Heart right ventricle (tissue), 16 donors: ENCODE measurements around the gene OSBP. TPM values are rescaled to one million over a fixed set of nuclear protein-coding genes. Genes with fewer than 3 reads are reported as not detected.

Experiments used
- ATAC-seq, 8 donors: fragments of 200-7000 bp; cut with Tn5 transposase; one replicate each; pipeline ENCODE4 v1.9.1; 2020; ENCODE audit warnings: mild to moderate bottlenecking in 8 of 8, moderate library complexity in 8 of 8, moderate number of reproducible peaks in 1 of 8
- DNase-seq, 2 donors: peaks; one replicate each; pipeline ENCODE4 v3.0.0-alpha.2; 2020
- H3K27ac ChIP-seq, 10 donors: fragments of 200-600 bp; sonication (generic) in 2 of 10; one replicate each; pipeline versions ENCODE4 v1.5.0 to v1.8.0; 2020 to 2022; ENCODE audit warnings: mild to moderate bottlenecking in 3 of 10
- H3K27me3 ChIP-seq, 7 donors: fragments of 200-600 bp; one replicate each; pipeline ENCODE4 v1.8.0; 2021 to 2022; ENCODE audit warnings: mild to moderate bottlenecking in 2 of 7
- H3K36me3 ChIP-seq, 9 donors: fragments of 200-600 bp; sonication (generic) in 1 of 9; one replicate each; pipeline versions ENCODE4 v1.5.0 to v1.8.0; 2020 to 2022; ENCODE audit warnings: mild to moderate bottlenecking in 2 of 9
- H3K4me1 ChIP-seq, 9 donors: fragments of 200-600 bp; sonication (generic) in 1 of 9; one replicate each; pipeline versions ENCODE4 v1.5.0 to v1.8.0; 2020 to 2022; ENCODE audit warnings: mild to moderate bottlenecking in 4 of 9
- H3K4me3 ChIP-seq, 10 donors: fragments of 200-600 bp; sonication (generic) in 2 of 10; one replicate each; pipeline versions ENCODE4 v1.5.0 to v1.8.0; 2020 to 2022; ENCODE audit warnings: mild to moderate bottlenecking in 7 of 10, moderate library complexity in 2 of 10
- H3K9me3 ChIP-seq, 11 donors: fragments of 200-600 bp in 10 of 11; sonication (generic) in 2 of 11; one replicate each; pipeline versions ENCODE4 v1.5.0 to v1.8.0; 2013 to 2022; ENCODE audit warnings: mild to moderate bottlenecking in 2 of 11, control low read depth in 1 of 11, moderate library complexity in 1 of 11
- WGBS, 2 donors: extraction: QIAGEN DNeasy Blood & Tissue Kit; methylation state at CpG; one replicate each; pipeline ENCODE4 v1.1.7; 2013; ENCODE audit warnings: inconsistent platforms in 1 of 2; 5-methylcytosine and 5-hydroxymethylcytosine counted together
- intact Hi-C, 10 donors: fragments of 100-400 bp; cut with DNase I; formaldehyde crosslinking; loops; one replicate each; pipeline versions ENCODE4 v1.11.1 to v1.14.2; 2022
- long read RNA-seq, 3 donors: library from polyadenylated mRNA; unstranded; transcript quantifications; one replicate each; pipeline ENCODE4 v2.0.0, GENCODE V29; 2020 to 2021
- polyA plus RNA-seq, 2 donors: library from polyadenylated mRNA; stranded (reverse); fragments of 200-250 nt; gene quantifications; one replicate each; pipeline ENCODE4 v1.2.3, GENCODE V29; 2013
- total RNA-seq, 10 donors: library from RNA; stranded (reverse); fragmentation: NEBNext Ultra II Directional in 3 of 10; extraction: Animal tissue kit (Norgen Biotek cat#: 25700) in 3 of 10; gene quantifications; one replicate each; pipeline versions ENCODE4 v1.2.1 to v1.2.4, GENCODE V29; 2021 to 2023
- TF ChIP-seq, protein P1 (sequence below), 9 donors: fragments of 200-600 bp; sonication (generic) in 2 of 9; IDR thresholded peaks; one replicate each; pipeline versions ENCODE4 v1.5.0 to v1.8.0; 2021 to 2022; ENCODE audit warnings: antibody characterized with exemption in 9 of 9, mild to moderate bottlenecking in 5 of 9, moderate library complexity in 1 of 9
- donor health status: Arrhythmogenic right ventricular cardiomyopathy.
- donor health status: ischemic (EF 13 %, LVEDD 7.1; RV severe dilation, severe dysfunction).
- donor health status: healthy with polysubstance abuse.
- donor health status: DM: no; HTN: yes; CAD: no.
- donor health status: DM: no; HTN: no; CAD: no.
- donor health status: ischemic (EF 25% LVEDD 6.9; RV normal size, moderate dysfunction).
- donor health status: ischemic (EF 25% LVEDD 5.7; RV mildly dilated, moderate dysfunction).
- donor health status: healthy.
- donor health status: DM: yes; HTN: yes; CAD: no.
- donor health status: Ischemic cardiomyopathy.
- donor health status: ischemic (EF 35%, LVEDD 5.7; RV mildly dilated, moderate dysfunction).
- donor health status: nonischemic (EF 11% LVEDD 7.7; RV severe dilation, severe dysfunction).
- donor health status: DM: yes; HTN: yes; CAD: no.
- donor health status: PGD.
- donor health status: ischemic (EF 29% LVEDD 5.4; RV normal size, mild dysfunction).
- donor health status: nonischemic (EF 23%, LVEDD 6.1; RV moderate dilation, normal function).

The OSBP gene, protein sequence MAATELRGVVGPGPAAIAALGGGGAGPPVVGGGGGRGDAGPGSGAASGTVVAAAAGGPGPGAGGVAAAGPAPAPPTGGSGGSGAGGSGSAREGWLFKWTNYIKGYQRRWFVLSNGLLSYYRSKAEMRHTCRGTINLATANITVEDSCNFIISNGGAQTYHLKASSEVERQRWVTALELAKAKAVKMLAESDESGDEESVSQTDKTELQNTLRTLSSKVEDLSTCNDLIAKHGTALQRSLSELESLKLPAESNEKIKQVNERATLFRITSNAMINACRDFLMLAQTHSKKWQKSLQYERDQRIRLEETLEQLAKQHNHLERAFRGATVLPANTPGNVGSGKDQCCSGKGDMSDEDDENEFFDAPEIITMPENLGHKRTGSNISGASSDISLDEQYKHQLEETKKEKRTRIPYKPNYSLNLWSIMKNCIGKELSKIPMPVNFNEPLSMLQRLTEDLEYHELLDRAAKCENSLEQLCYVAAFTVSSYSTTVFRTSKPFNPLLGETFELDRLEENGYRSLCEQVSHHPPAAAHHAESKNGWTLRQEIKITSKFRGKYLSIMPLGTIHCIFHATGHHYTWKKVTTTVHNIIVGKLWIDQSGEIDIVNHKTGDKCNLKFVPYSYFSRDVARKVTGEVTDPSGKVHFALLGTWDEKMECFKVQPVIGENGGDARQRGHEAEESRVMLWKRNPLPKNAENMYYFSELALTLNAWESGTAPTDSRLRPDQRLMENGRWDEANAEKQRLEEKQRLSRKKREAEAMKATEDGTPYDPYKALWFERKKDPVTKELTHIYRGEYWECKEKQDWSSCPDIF
- total RNA-seq (10 to 100 TPM; 30.2 to 46.8 (median 39.3) TPM), polyA plus RNA-seq (10 to 100 TPM; 11.2 to 13.8 TPM)
- long read RNA-seq, donor 1, full-length matches to known transcripts = 93 of 120 reads
- long read RNA-seq, donor 1, partial matches to known transcripts = 17 of 120 reads
- long read RNA-seq, donor 1, other reads (novel, unspliced or antisense) = 10 of 120 reads
- long read RNA-seq, donor 2, full-length matches to known transcripts = 128 of 167 reads
- long read RNA-seq, donor 2, partial matches to known transcripts = 23 of 167 reads
- long read RNA-seq, donor 2, other reads (novel, unspliced or antisense) = 16 of 167 reads
- long read RNA-seq, donor 3, partial matches to known transcripts = 21 of 22 reads
- long read RNA-seq, donor 3, other reads (novel, unspliced or antisense) = 1 of 22 reads

- intact Hi-C loops = loop anchor here in 8 of 10 donors (1.0 to 10.0 kb wide), 6 partner anchors 51 to 64 kb away; partner anchors contain the start of gene PATL1 (in 6 of the 8)
- Histone ChIP-seq H3K4me1 (peaks cover 0 to 47% (median 42%) of the 10 kb centered on the region in 9 donors), H3K27ac (peak within 1 kb of the TSS; percentile 71 to 97 (median 92)), H3K4me3 (peak within 1 kb of the TSS; percentile 66 to 93 (median 86)), H3K27me3 (no peaks in the 10 kb centered on the region), H3K9me3 (no peaks in the 10 kb centered on the region), H3K36me3 (peaks cover 0 to 11% (median 0%) of the 10 kb centered on the region in 9 donors)
- peak; percentile 97 to 100 for DNase-seq
- TF ChIP-seq, protein P1, sequence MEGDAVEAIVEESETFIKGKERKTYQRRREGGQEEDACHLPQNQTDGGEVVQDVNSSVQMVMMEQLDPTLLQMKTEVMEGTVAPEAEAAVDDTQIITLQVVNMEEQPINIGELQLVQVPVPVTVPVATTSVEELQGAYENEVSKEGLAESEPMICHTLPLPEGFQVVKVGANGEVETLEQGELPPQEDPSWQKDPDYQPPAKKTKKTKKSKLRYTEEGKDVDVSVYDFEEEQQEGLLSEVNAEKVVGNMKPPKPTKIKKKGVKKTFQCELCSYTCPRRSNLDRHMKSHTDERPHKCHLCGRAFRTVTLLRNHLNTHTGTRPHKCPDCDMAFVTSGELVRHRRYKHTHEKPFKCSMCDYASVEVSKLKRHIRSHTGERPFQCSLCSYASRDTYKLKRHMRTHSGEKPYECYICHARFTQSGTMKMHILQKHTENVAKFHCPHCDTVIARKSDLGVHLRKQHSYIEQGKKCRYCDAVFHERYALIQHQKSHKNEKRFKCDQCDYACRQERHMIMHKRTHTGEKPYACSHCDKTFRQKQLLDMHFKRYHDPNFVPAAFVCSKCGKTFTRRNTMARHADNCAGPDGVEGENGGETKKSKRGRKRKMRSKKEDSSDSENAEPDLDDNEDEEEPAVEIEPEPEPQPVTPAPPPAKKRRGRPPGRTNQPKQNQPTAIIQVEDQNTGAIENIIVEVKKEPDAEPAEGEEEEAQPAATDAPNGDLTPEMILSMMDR (IDR thresholded peaks at IDR 0.05) = peak in 2 of 9 donors; percentile 0 to 27
- peak; percentile 93 to 97 (median 94) for ATAC-seq
- 0% methylated on average over 54 to 55 of the region's 55 CpGs for WGBS, 2 donors
These were observed at the start of gene OSBP for GRCh38 chr11:59615637-59616395. Gene OSBP (minus strand): TSS chr11:59615774. CDS start chr11:59615664, 110 bp downstream.

- Histone ChIP-seq H3K36me3 (peaks cover 4 to 100% (median 67%) of the 10 kb centered on the region in 9 donors), H3K4me1 (peaks cover 0 to 45% (median 19%) of the 10 kb centered on the region in 9 donors), H3K9me3 (no peaks in the 10 kb centered on the region), H3K27ac (peak overlapping the region in 1 of 10 donors; percentile 3), H3K4me3 (no peak overlapping the region), H3K27me3 (no peaks in the 10 kb centered on the region)
- WGBS, 2 donors = 69 to 81% methylated on average over 1 of the region's 1 CpG
- ATAC-seq = no peak
- no peak for DNase-seq
- intact Hi-C loops = loop anchor here in 2 of 10 donors (10.0 kb wide), 2 partner anchors 86 to 144 kb away; no protein-coding TSS in a partner anchor
- TF ChIP-seq, protein P1 (IDR thresholded peaks at IDR 0.05) = no peak
These were observed 45.0 kb upstream of the OSBP start for GRCh38 chr11:59660621-59661020.

- H3K36me3 ChIP-seq = peaks cover 4 to 100% (median 68%) of the 10 kb centered on the region in 9 donors
These were observed 44.4 kb upstream of the OSBP start for GRCh38 chr11:59659981-59660380.

More at GRCh38 chr11:59659981-59660380, 44.4 kb upstream of the OSBP start:
- no peaks in the 10 kb centered on the region for H3K27me3 ChIP-seq
- WGBS, 2 donors = 59 to 60% methylated on average over 2 of the region's 2 CpGs
- DNase-seq = no peak
- H3K4me1 ChIP-seq = peaks cover 0 to 43% (median 19%) of the 10 kb centered on the region in 9 donors
- TF ChIP-seq, protein P1 (IDR thresholded peaks at IDR 0.05) = no peak
- H3K4me3 ChIP-seq = no peak overlapping the region
- intact Hi-C loops = loop anchor here in 3 of 10 donors (10.0 kb wide), 3 partner anchors 65 to 145 kb away; no protein-coding TSS in a partner anchor
- peak overlapping the region in 1 of 10 donors; percentile 3 for H3K27ac ChIP-seq
- H3K9me3 ChIP-seq = no peaks in the 10 kb centered on the region
- ATAC-seq = no peak
